Caco-2 (cell line): ENCODE results near the gene HES4. TPM values are rescaled to one million over a fixed set of nuclear protein-coding genes. Genes with fewer than 3 reads are reported as not detected.
"Not testable (repeated sequence)": the region's sequence is repeated elsewhere in the genome, so short reads cannot be mapped to it uniquely, and the experiment has no call there.

Experiments used
- BruUV-seq: library from RNA; stranded (reverse); fragments of 400-500 nt; replicated peaks from 2 replicates; lab custom pipeline; 2021; lab: Mats Ljungman, UMichigan
- CTCF ChIA-PET: fragments of 300-600 bp; sonication (Branson Sonifier 250); formaldehyde crosslinking; loops from one replicate; lab custom pipeline; 2022; ENCODE audit warnings: antibody characterized with exemption; lab: Charles Lee
- POLR2A ChIA-PET: fragments of 300-600 bp; sonication (Branson Sonifier 250); formaldehyde crosslinking; loops from one replicate; lab custom pipeline; 2022; ENCODE audit warnings: antibody characterized with exemption; lab: Charles Lee
- DNase-seq, 2 experiments: peaks; one replicate each; pipeline versions ENCODE4 v3.0.0 to v3.0.0-alpha.2; 2020 to 2022
- H3K27me3 ChIP-seq: replicated peaks from 2 replicates; pipeline ENCODE4 v1.6.0; 2011; ENCODE audit warnings: low read length; ENCODE audit not compliant: control insufficient read depth, insufficient read depth
- H3K36me3 ChIP-seq: 2 replicates; pipeline ENCODE4 v1.5.1; 2011; ENCODE audit warnings: low read length; ENCODE audit not compliant: control insufficient read depth, insufficient read depth
- H3K4me1 ChIP-seq: fragments of 250-450 bp; sonication (Bioruptor Pico); 2 replicates; pipeline ENCODE4 v1.5.1; 2020; ENCODE audit warnings: mild to moderate bottlenecking
- H3K4me3 ChIP-seq: 2 replicates; pipeline ENCODE4 v1.5.1; 2011; ENCODE audit warnings: low read depth, mild to moderate bottlenecking, control low read depth, low read length
- H3K9me3 ChIP-seq: fragments of 250-450 bp; sonication (Bioruptor Pico); 2 replicates; pipeline ENCODE4 v1.5.1; 2020; ENCODE audit warnings: mild to moderate bottlenecking, moderate library complexity
- H3K27ac Mint-ChIP-seq: one replicate; pipeline ENCODE4 v1.8.0; 2022; ENCODE audit warnings: mixed read lengths; ENCODE audit not compliant: unreplicated experiment
- H3K27me3 Mint-ChIP-seq: one replicate; pipeline ENCODE4 v1.8.0; 2022; ENCODE audit warnings: mixed read lengths; ENCODE audit not compliant: insufficient read depth, unreplicated experiment
- H3K36me3 Mint-ChIP-seq: one replicate; pipeline ENCODE4 v1.8.0; 2022; ENCODE audit warnings: mild to moderate bottlenecking, mixed read lengths; ENCODE audit not compliant: insufficient read depth, unreplicated experiment
- H3K4me1 Mint-ChIP-seq: one replicate; pipeline ENCODE4 v1.8.0; 2022; ENCODE audit warnings: low read depth, mixed read lengths; ENCODE audit not compliant: unreplicated experiment
- H3K4me3 Mint-ChIP-seq: one replicate; pipeline ENCODE4 v1.8.0; 2022; ENCODE audit warnings: mild to moderate bottlenecking, moderate library complexity, mixed read lengths; ENCODE audit not compliant: unreplicated experiment
- H3K9me3 Mint-ChIP-seq: one replicate; pipeline ENCODE4 v1.8.0; 2022; ENCODE audit warnings: mixed read lengths; ENCODE audit not compliant: unreplicated experiment
- intact Hi-C: fragments of 100-400 bp; cut with micrococcal nuclease; formaldehyde crosslinking; loops from one replicate; pipeline ENCODE4 v1.10.0; 2022; ENCODE audit not compliant: unreplicated experiment
- total RNA-seq: library from RNA; stranded (reverse); gene quantifications from 2 replicates; pipeline ENCODE4 v1.2.3, GENCODE V29; 2022
- TF ChIP-seq, protein P1 (sequence below), 2 experiments: fragments of 200-600 bp in 1 of 2; IDR thresholded peaks; 1 replicate in 1 of 2; 2 replicates in 1 of 2; pipeline versions ENCODE4 v1.5.1 to v1.8.0; 2011 to 2022; ENCODE audit warnings: antibody characterized with exemption in 1 of 2, control low read depth in 1 of 2, inconsistent platforms in 1 of 2, low read depth in 1 of 2, low read length in 1 of 2, mild to moderate bottlenecking in 1 of 2, moderate library complexity in 1 of 2; ENCODE audit not compliant: insufficient read depth in 1 of 2, severe bottlenecking in 1 of 2, unreplicated experiment in 1 of 2

The HES4 gene
- total RNA-seq, 1 experiment from 2014 or later: 53.8 TPM

DNA sequence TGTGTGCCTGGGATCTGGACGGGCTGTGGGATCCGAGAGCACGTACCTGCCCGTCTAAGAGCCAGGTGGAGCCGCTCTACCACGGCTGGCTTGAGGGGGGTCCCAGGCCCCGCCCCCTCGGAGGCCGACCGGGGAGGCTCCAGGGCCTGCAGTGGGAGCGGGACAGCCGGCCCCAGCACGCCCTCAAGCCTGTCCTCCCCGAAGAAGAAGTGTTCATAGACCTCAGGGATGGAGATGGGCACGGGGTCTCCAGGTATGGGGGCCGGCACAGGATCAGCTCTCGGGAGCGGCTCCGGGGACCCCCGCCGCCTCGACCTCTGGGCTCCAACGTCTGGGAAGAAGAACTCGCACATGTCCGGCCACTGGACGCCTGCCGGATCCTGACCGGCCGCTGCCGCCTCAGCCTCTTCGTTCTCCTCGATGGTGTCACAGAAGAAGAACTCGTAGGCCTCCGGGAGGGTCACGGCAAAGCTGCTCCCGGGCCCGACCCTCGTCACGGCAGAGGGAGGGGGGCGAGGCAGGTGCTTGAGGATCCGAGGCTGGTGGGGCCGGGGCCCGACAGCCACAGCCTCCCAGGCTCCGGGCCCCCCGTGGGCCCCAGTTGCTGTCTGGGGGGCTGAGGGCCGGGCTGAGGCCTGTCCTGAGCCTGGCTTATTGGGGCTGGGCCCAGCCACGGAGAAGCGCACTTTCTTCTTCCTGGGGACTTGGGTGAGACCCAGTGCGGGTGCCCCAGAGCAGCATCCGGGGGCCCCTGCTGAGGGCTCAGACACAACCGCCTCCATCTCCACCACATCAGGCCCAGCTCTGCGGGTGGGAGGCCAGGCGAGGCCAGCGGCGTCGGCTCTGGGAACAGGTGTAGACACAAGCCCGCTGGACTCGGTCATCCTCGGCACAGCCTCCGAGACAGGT, 20.8 kb downstream of the HES4 start:
- intact Hi-C loops: no loop called here
- CTCF ChIA-PET: no interaction called here
- Mint-ChIP-seq H3K4me1 (peaks cover 11% of the 10 kb centered on the region), H3K4me3 (no peak overlapping the region), H3K27me3 (no peaks in the 10 kb centered on the region), H3K27ac (no peak overlapping the region), H3K36me3 (peaks cover 9% of the 10 kb centered on the region), H3K9me3 (no peaks in the 10 kb centered on the region)
- BruUV-seq: no TSS peak
- Histone ChIP-seq H3K4me1 (peaks cover 5% of the 10 kb centered on the region; the same call in 1 of the 2 replicates), H3K27me3 (no peaks in the 10 kb centered on the region), H3K36me3 (no peaks in the 10 kb centered on the region), H3K4me3 (no peak overlapping the region), H3K9me3 (no peaks in the 10 kb centered on the region)
- DNase-seq: no peak
- TF ChIP-seq, protein P1, sequence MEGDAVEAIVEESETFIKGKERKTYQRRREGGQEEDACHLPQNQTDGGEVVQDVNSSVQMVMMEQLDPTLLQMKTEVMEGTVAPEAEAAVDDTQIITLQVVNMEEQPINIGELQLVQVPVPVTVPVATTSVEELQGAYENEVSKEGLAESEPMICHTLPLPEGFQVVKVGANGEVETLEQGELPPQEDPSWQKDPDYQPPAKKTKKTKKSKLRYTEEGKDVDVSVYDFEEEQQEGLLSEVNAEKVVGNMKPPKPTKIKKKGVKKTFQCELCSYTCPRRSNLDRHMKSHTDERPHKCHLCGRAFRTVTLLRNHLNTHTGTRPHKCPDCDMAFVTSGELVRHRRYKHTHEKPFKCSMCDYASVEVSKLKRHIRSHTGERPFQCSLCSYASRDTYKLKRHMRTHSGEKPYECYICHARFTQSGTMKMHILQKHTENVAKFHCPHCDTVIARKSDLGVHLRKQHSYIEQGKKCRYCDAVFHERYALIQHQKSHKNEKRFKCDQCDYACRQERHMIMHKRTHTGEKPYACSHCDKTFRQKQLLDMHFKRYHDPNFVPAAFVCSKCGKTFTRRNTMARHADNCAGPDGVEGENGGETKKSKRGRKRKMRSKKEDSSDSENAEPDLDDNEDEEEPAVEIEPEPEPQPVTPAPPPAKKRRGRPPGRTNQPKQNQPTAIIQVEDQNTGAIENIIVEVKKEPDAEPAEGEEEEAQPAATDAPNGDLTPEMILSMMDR (IDR thresholded peaks at IDR 0.05; ENCODE audit: insufficient read depth in 1 of 2, low read depth in 1 of 2, low read length in 1 of 2, severe bottlenecking in 1 of 2, unreplicated experiment in 1 of 2): no peak
- POLR2A ChIA-PET: no interaction called here

DNA sequence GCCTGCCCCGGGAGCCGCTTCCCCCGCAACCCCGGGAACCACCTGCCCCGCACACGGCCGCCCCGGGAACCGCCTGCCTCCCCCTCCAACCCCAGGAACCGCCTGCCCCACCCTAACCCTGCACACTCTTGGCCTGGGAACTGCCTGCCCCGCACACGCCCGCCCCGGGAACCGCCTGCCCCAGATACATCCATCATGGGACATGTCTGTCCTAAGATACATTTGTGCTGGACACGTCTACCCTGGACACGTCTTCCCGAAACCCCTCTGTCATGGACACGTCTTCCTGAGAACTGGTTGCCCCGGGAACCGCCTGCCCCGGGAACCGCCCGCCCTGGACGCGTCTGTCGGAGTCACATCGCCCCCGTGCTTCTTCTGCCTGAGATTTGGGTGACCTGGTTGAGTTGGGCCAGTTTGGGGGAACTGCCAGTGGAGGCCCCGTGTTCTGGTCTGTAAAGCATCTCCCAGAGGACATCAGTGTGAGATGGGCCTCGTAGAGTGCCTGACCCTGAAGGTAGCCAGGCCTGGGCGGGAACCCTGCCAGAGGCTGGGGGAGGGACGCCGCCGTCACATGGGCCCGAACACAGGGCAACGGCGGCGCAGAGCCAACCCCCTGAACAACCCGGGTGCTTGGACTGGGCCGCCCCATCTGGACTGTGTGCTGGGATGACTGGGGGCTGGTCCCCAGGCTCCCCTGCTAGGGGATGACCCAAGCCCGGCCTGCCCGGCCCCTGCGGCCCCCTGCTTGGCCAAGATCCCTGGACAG, 21.6 kb downstream of the HES4 start:
- ChIA-PET POLR2A (no interaction called here), CTCF (no interaction called here)
- peaks cover 9% of the 10 kb centered on the region for H3K36me3 Mint-ChIP-seq
- DNase-seq: no peak
- TF ChIP-seq, protein P1 (IDR thresholded peaks at IDR 0.05; ENCODE audit: insufficient read depth in 1 of 2, low read depth in 1 of 2, low read length in 1 of 2, severe bottlenecking in 1 of 2, unreplicated experiment in 1 of 2): no peak
- Histone ChIP-seq H3K4me3 (no peak overlapping the region), H3K4me1 (peaks cover 5% of the 10 kb centered on the region; the same call in 1 of the 2 replicates), H3K27me3 (no peaks in the 10 kb centered on the region), H3K9me3 (no peaks in the 10 kb centered on the region), H3K36me3 (no peaks in the 10 kb centered on the region)
- no peaks in the 10 kb centered on the region for H3K9me3 Mint-ChIP-seq
- peaks cover 11% of the 10 kb centered on the region for H3K4me1 Mint-ChIP-seq
- H3K27ac Mint-ChIP-seq: peak overlapping the region; percentile 32
- no TSS peak for BruUV-seq
- intact Hi-C loops: no loop called here
- no peaks in the 10 kb centered on the region for H3K27me3 Mint-ChIP-seq
- peak overlapping the region; percentile 70 for H3K4me3 Mint-ChIP-seq

GRCh38 chr1:976791-977190, 23.1 kb downstream of the HES4 start:
- intact Hi-C loops, DNase-seq: not testable (repeated sequence)

More at GRCh38 chr1:976791-977190, 23.1 kb downstream of the HES4 start:
- peaks cover 11% of the 10 kb centered on the region for H3K4me1 Mint-ChIP-seq
- H3K27ac Mint-ChIP-seq, H3K4me3 Mint-ChIP-seq, BruUV-seq, H3K27me3 Mint-ChIP-seq, H3K36me3 Mint-ChIP-seq, H3K9me3 Mint-ChIP-seq, H3K36me3 ChIP-seq, H3K27me3 ChIP-seq, H3K4me1 ChIP-seq, POLR2A ChIA-PET, H3K9me3 ChIP-seq: not testable (repeated sequence)
- CTCF ChIA-PET: interaction anchor here (1.5 kb wide), 1 partner anchor 10 kb away, joined by 8 read pairs; the partner anchor contains the start of gene PLEKHN1
- peak overlapping the region; percentile 48; the same call in 1 of the 2 replicates for H3K4me3 ChIP-seq
